ENCODE results near the gene FAS. TPM values are rescaled to one million over a fixed set of nuclear protein-coding genes. Genes with fewer than 3 reads are reported as not detected.

The FAS gene
- total and polyA plus RNA-seq, 2 experiments from 2014 or later = 3.1 to 4.3 TPM

DNA sequence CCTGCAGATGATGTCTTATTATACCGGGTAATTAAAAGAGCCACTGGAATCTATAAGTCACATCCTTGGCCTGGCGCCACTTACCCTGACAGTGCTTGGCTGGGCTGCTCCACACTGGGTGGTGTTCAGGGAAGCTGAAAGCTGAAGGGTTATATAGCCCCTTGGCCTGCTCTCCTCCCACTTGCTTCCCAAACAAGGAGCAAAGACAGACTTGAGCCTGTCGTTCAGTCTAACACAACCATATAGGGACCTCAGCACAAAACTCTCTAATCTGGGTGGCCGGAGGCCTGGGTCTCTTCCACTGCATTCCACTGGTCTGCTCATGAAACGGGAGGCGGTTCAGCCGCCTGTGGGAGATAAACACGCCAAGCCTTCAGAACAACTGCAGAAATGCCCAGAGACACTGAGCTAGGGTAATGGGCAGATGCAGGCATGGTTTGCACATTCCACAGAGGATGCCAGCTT lies 37.9 kb upstream of the FAS start, which contains the start of gene ACTA2:
Gene ACTA2 (minus strand): TSS at position 127 of the 465 bp plus-strand sequence. CDS start 3,843 bp downstream, outside the sequence.
- no peaks in the 10 kb centered on the region for H3K27me3 Mint-ChIP-seq (ENCODE audit: insufficient read depth, low read depth, poor library complexity)
- Histone ChIP-seq H3K27me3 (ENCODE audit: insufficient read depth) (no peaks in the 10 kb centered on the region), H3K27ac (ENCODE audit: low read depth) (no peak within 1 kb of the TSS), H3K9me2 (ENCODE audit: insufficient read depth) (no peaks in the 10 kb centered on the region), H3K4me2 (no peak within 1 kb of the TSS), H3K4me3 (no peak within 1 kb of the TSS), H3K79me2 (replicated peaks; ENCODE audit: insufficient read depth) (no peaks in the 10 kb centered on the region), H4K20me1 (replicated peaks; ENCODE audit: insufficient read depth) (no peaks in the 10 kb centered on the region), H3F3A (replicated peaks; ENCODE audit: low read depth) (no peaks in the 10 kb centered on the region), H3K36me3 (ENCODE audit: insufficient read depth) (no peaks in the 10 kb centered on the region), H2AFZ (0 out of 2 replicates have a peak within 1 kb of the TSS, but pooled peaks have one; percentile 4), H3K4me1 (ENCODE audit: insufficient read depth) (no peaks in the 10 kb centered on the region)
- no peaks in the 10 kb centered on the region for H3K36me3 Mint-ChIP-seq (ENCODE audit: low read depth)
- no peaks in the 10 kb centered on the region for H3K9me3 Mint-ChIP-seq
- H3K27ac Mint-ChIP-seq = peak within 1 kb of the TSS; percentile 30; the same call in 1 of the 2 replicates
- DNase-seq (ENCODE audit: low spot score) (no peak), ATAC-seq (peak; percentile 48)
- no peak within 1 kb of the TSS for H3K4me3 Mint-ChIP-seq
- peaks cover 12% of the 10 kb centered on the region for H3K4me1 Mint-ChIP-seq
- TF ChIP-seq, protein P1, sequence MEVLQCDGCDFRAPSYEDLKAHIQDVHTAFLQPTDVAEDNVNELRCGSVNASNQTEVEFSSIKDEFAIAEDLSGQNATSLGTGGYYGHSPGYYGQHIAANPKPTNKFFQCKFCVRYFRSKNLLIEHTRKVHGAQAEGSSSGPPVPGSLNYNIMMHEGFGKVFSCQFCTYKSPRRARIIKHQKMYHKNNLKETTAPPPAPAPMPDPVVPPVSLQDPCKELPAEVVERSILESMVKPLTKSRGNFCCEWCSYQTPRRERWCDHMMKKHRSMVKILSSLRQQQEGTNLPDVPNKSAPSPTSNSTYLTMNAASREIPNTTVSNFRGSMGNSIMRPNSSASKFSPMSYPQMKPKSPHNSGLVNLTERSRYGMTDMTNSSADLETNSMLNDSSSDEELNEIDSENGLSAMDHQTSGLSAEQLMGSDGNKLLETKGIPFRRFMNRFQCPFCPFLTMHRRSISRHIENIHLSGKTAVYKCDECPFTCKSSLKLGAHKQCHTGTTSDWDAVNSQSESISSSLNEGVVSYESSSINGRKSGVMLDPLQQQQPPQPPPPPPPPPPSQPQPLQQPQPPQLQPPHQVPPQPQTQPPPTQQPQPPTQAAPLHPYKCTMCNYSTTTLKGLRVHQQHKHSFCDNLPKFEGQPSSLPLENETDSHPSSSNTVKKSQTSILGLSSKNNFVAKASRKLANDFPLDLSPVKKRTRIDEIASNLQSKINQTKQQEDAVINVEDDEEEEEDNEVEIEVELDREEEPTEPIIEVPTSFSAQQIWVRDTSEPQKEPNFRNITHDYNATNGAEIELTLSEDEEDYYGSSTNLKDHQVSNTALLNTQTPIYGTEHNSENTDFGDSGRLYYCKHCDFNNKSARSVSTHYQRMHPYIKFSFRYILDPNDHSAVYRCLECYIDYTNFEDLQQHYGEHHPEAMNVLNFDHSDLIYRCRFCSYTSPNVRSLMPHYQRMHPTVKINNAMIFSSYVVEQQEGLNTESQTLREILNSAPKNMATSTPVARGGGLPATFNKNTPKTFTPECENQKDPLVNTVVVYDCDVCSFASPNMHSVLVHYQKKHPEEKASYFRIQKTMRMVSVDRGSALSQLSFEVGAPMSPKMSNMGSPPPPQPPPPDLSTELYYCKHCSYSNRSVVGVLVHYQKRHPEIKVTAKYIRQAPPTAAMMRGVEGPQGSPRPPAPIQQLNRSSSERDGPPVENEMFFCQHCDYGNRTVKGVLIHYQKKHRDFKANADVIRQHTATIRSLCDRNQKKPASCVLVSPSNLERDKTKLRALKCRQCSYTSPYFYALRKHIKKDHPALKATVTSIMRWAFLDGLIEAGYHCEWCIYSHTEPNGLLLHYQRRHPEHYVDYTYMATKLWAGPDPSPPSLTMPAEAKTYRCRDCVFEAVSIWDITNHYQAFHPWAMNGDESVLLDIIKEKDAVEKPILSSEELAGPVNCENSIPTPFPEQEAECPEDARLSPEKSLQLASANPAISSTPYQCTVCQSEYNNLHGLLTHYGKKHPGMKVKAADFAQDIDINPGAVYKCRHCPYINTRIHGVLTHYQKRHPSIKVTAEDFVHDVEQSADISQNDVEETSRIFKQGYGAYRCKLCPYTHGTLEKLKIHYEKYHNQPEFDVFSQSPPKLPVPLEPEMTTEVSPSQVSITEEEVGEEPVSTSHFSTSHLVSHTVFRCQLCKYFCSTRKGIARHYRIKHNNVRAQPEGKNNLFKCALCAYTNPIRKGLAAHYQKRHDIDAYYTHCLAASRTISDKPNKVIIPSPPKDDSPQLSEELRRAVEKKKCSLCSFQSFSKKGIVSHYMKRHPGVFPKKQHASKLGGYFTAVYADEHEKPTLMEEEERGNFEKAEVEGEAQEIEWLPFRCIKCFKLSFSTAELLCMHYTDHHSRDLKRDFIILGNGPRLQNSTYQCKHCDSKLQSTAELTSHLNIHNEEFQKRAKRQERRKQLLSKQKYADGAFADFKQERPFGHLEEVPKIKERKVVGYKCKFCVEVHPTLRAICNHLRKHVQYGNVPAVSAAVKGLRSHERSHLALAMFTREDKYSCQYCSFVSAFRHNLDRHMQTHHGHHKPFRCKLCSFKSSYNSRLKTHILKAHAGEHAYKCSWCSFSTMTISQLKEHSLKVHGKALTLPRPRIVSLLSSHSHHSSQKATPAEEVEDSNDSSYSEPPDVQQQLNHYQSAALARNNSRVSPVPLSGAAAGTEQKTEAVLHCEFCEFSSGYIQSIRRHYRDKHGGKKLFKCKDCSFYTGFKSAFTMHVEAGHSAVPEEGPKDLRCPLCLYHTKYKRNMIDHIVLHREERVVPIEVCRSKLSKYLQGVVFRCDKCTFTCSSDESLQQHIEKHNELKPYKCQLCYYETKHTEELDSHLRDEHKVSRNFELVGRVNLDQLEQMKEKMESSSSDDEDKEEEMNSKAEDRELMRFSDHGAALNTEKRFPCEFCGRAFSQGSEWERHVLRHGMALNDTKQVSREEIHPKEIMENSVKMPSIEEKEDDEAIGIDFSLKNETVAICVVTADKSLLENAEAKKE (CRISPR knock-in tag; IDR thresholded peaks at IDR 0.05) = no peak
- TF ChIP-seq REST (IDR thresholded peaks at IDR 0.05; ENCODE audit: unreplicated experiment) = no peak
- no peak for TF ChIP-seq STAT1 (IDR thresholded peaks at IDR 0.05; ENCODE audit: unreplicated experiment)
- no peak for TF ChIP-seq NANOG (IDR thresholded peaks at IDR 0.05; ENCODE audit: borderline replicate concordance)
- TF ChIP-seq ZNF114 (CRISPR knock-in tag; IDR thresholded peaks at IDR 0.05) = no peak
- TF ChIP-seq EZH2 (IDR thresholded peaks at IDR 0.05; ENCODE audit: low read depth, unreplicated experiment) = no peak
- TF ChIP-seq, protein P2, sequence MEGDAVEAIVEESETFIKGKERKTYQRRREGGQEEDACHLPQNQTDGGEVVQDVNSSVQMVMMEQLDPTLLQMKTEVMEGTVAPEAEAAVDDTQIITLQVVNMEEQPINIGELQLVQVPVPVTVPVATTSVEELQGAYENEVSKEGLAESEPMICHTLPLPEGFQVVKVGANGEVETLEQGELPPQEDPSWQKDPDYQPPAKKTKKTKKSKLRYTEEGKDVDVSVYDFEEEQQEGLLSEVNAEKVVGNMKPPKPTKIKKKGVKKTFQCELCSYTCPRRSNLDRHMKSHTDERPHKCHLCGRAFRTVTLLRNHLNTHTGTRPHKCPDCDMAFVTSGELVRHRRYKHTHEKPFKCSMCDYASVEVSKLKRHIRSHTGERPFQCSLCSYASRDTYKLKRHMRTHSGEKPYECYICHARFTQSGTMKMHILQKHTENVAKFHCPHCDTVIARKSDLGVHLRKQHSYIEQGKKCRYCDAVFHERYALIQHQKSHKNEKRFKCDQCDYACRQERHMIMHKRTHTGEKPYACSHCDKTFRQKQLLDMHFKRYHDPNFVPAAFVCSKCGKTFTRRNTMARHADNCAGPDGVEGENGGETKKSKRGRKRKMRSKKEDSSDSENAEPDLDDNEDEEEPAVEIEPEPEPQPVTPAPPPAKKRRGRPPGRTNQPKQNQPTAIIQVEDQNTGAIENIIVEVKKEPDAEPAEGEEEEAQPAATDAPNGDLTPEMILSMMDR (conservative IDR thresholded peaks at IDR 0.05; ENCODE audit: low read depth in 2 of 2) = no peak
- TF ChIP-seq POLR2AphosphoS5 (IDR thresholded peaks at IDR 0.05; ENCODE audit: low read depth) = no peak
- TF ChIP-seq CREB1 (CRISPR knock-in tag; IDR thresholded peaks at IDR 0.05; ENCODE audit: low read depth) = no peak
- no peak for TF ChIP-seq EZH2phosphoT487 (IDR thresholded peaks at IDR 0.05; ENCODE audit: unreplicated experiment)
- no peak for TF ChIP-seq ETS1 (IDR thresholded peaks at IDR 0.05)
- no peak for TF ChIP-seq JUNB (IDR thresholded peaks at IDR 0.05; ENCODE audit: unreplicated experiment)
- no peak for TF ChIP-seq ZNF331 (CRISPR knock-in tag; IDR thresholded peaks at IDR 0.05; ENCODE audit: low read depth)
